Cardiac septum (tissue), 1 donor: Measurements from ENCODE around the gene SREK1. TPM values are rescaled to one million over a fixed set of nuclear protein-coding genes. Genes with fewer than 3 reads are reported as not detected.

Experiments used
- DNase-seq: peaks from one replicate; pipeline ENCODE4 v3.0.0-alpha.2; 2020; ENCODE audit warnings: low spot score
- intact Hi-C: fragments of 100-400 bp; cut with DNase I; formaldehyde crosslinking; loops from one replicate; pipeline ENCODE4 v1.14.0; 2022
- total RNA-seq: library from RNA; stranded (reverse); fragmentation: NEBNext Ultra II Directional; extraction: Animal tissue kit (Norgen Biotek cat#: 25700); gene quantifications from one replicate; pipeline ENCODE4 v1.2.1, GENCODE V29; 2021
- donor health status: DM: no; HTN: no; CAD: no.

The SREK1 gene
- total RNA-seq, 1 donor from 2014 or later, result 50.7 TPM

- intact Hi-C loops, result no loop called here
Measured at GRCh38 chr5:66151491-66151890, 7.4 kb downstream of the SREK1 start.

GRCh38 chr5:66157046-66157445, 12.9 kb downstream of the SREK1 start:
- intact Hi-C loops, result no loop called here
- DNase-seq, result no peak

More at GRCh38 chr5:66151491-66151890, 7.4 kb downstream of the SREK1 start:
- DNase-seq, result no peak

- DNase-seq, result no peak
- intact Hi-C loops, result loop anchor here (10.0 kb wide), 1 partner anchor 397 kb away; no protein-coding TSS in a partner anchor
Measured at GRCh38 chr5:66161356-66161755, 17.3 kb downstream of the SREK1 start.

- intact Hi-C loops, result loop anchor here (10.0 kb wide), 1 partner anchor 399 kb away; no protein-coding TSS in a partner anchor
- DNase-seq, result no peak
Measured at GRCh38 chr5:66164044-66164790, 20.1 kb downstream of the SREK1 start.

GRCh38 chr5:66168226-66168625, 24.1 kb downstream of the SREK1 start:
- intact Hi-C loops, result loop anchor here (10.0 kb wide), 1 partner anchor 403 kb away; no protein-coding TSS in a partner anchor

GRCh38 chr5:66169534-66169933, 25.4 kb downstream of the SREK1 start:
- DNase-seq, result no peak
- intact Hi-C loops, result loop anchor here (10.0 kb wide), 1 partner anchor 405 kb away; no protein-coding TSS in a partner anchor

More at GRCh38 chr5:66168226-66168625, 24.1 kb downstream of the SREK1 start:
- no peak for DNase-seq

GRCh38 chr5:66170195-66170919, 26.3 kb downstream of the SREK1 start:
- intact Hi-C loops, result loop anchor here (10.0 kb wide), 1 partner anchor 574 kb away; no protein-coding TSS in a partner anchor
- no peak for DNase-seq

GRCh38 chr5:66171349-66172344, 27.5 kb downstream of the SREK1 start:
- intact Hi-C loops, result loop anchor here (10.0 kb wide), 1 partner anchor 573 kb away; no protein-coding TSS in a partner anchor
- DNase-seq, result no peak

GRCh38 chr5:66174338-66174737, 30.2 kb downstream of the SREK1 start:
- DNase-seq, result no peak
- intact Hi-C loops, result loop anchor here (10.0 kb wide), 1 partner anchor 570 kb away; no protein-coding TSS in a partner anchor

- no peak for DNase-seq
- intact Hi-C loops, result loop anchor here (10.0 kb wide), 1 partner anchor 566 kb away; no protein-coding TSS in a partner anchor
Measured at GRCh38 chr5:66178799-66179198, 34.7 kb downstream of the SREK1 start.

- DNase-seq, result no peak
- intact Hi-C loops, result loop anchor here (10.0 kb wide), 1 partner anchor 565 kb away; no protein-coding TSS in a partner anchor
Measured at GRCh38 chr5:66179297-66180051, 35.4 kb downstream of the SREK1 start.

- no peak for DNase-seq
- intact Hi-C loops, result no loop called here
Measured at GRCh38 chr5:66180282-66181155, 36.4 kb downstream of the SREK1 start.

- intact Hi-C loops, result no loop called here
- DNase-seq, result no peak
Measured at GRCh38 chr5:66186108-66186507, 42.0 kb downstream of the SREK1 start.

GRCh38 chr5:66193419-66193818, 49.3 kb downstream of the SREK1 start:
- DNase-seq, result no peak
- intact Hi-C loops, result no loop called here

- intact Hi-C loops, result no loop called here
- no peak for DNase-seq
Measured at GRCh38 chr5:66197764-66198405, 53.8 kb downstream of the SREK1 start.

GRCh38 chr5:66198837-66199236, 54.7 kb downstream of the SREK1 start:
- intact Hi-C loops, result no loop called here
- no peak for DNase-seq

GRCh38 chr5:66203531-66203930, 59.4 kb downstream of the SREK1 start:
- intact Hi-C loops, result no loop called here
- DNase-seq, result no peak
